Activated T-helper 1 cell treated with anti-CD3 and anti-CD28 coated beads, Interleukin-12 subunit alpha, Interleukin-12 subunit beta, Interleukin-2, Interleukin-4 antibody, amounts not matched to agents 30 ng/mL and 10 ng/mL and 1 ng/mL, durations not matched to agents 14 hours and 24 hours and 36 hours (primary cell): ENCODE data around the gene CRYBB2. TPM values are rescaled to one million over a fixed set of nuclear protein-coding genes. Genes with fewer than 3 reads are reported as not detected.
"Not testable (repeated sequence)": the region's sequence is repeated elsewhere in the genome, so short reads cannot be mapped to it uniquely, and the experiment has no call there.

Experiments used
- DNase-seq: peaks from one replicate; pipeline ENCODE4 v3.0.0; 2021; ENCODE audit warnings: low spot score
- H3K27ac Mint-ChIP-seq: one replicate; pipeline ENCODE4 v1.8.0; 2021; ENCODE audit warnings: mild to moderate bottlenecking, mixed read lengths
- H3K27me3 Mint-ChIP-seq: one replicate; pipeline ENCODE4 v1.8.0; 2022; ENCODE audit warnings: mild to moderate bottlenecking, moderate library complexity, mixed read lengths; ENCODE audit not compliant: insufficient read depth
- H3K36me3 Mint-ChIP-seq: one replicate; pipeline ENCODE4 v1.8.0; 2021; ENCODE audit warnings: low read depth, mixed read lengths
- H3K4me1 Mint-ChIP-seq: one replicate; pipeline ENCODE4 v1.8.0; 2021; ENCODE audit warnings: low read depth, mixed read lengths
- H3K4me3 Mint-ChIP-seq: one replicate; pipeline ENCODE4 v1.8.0; 2021; ENCODE audit warnings: mild to moderate bottlenecking, moderate library complexity, mixed read lengths
- H3K9me3 Mint-ChIP-seq: one replicate; pipeline ENCODE4 v1.8.0; 2021; ENCODE audit warnings: mixed read lengths
- intact Hi-C: fragments of 100-400 bp; cut with micrococcal nuclease; formaldehyde crosslinking; loops from one replicate; pipeline ENCODE4 v1.15.1; 2024
- total RNA-seq: library from RNA; stranded (reverse); gene quantifications from 2 replicates; pipeline ENCODE4 v1.2.3, GENCODE V29; 2022

The CRYBB2 gene, protein sequence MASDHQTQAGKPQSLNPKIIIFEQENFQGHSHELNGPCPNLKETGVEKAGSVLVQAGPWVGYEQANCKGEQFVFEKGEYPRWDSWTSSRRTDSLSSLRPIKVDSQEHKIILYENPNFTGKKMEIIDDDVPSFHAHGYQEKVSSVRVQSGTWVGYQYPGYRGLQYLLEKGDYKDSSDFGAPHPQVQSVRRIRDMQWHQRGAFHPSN
- not detected in 2 replicates for total RNA-seq

DNA sequence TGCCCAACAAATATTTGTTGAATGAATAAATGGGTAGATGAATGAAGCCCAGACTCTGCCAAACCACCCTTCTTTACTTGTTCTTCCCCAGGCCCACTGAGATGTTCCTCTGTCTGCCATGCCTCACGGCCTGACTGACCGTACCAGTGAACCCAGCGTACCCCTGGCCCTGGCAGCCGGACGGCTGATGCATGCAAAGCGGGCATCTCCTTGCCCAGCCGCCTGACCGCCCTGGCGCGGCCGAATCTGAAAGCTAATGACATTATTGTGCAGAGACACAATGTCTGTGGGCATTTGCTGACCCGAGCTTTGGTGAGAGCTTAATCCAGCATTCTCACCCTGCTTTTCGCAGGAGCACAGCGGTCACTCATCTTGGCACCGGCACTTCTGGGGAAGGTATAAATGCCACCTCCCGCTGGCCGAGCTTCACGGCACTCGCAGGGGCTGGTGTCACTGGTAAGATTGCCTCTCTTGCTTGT, at the start of gene CRYBB2:
Gene CRYBB2, plus strand, starts transcription at position 429 of the 479 bp plus-strand sequence. CDS start 1,791 bp downstream, outside the sequence.
- Mint-ChIP-seq H3K27me3 (peaks cover 6% of the 10 kb centered on the region), H3K27ac (no peak within 1 kb of the TSS)

GRCh38 chr22:25170426-25170980, 48.9 kb upstream of the CRYBB2 start:
- peaks cover 5% of the 10 kb centered on the region for H3K4me1 Mint-ChIP-seq
- no peak for DNase-seq
- no peak overlapping the region for H3K4me3 Mint-ChIP-seq
- no peaks in the 10 kb centered on the region for H3K36me3 Mint-ChIP-seq
- H3K27ac Mint-ChIP-seq, result no peak overlapping the region
- H3K27me3 Mint-ChIP-seq, result no peaks in the 10 kb centered on the region
- intact Hi-C loops, result loop anchor here (5.0 kb wide), 1 partner anchor 58 kb away; no protein-coding TSS in a partner anchor
- no peaks in the 10 kb centered on the region for H3K9me3 Mint-ChIP-seq

More for the DNA sequence above, at the start of gene CRYBB2:
- H3K4me1 Mint-ChIP-seq, result no peaks in the 10 kb centered on the region
- no peaks in the 10 kb centered on the region for H3K9me3 Mint-ChIP-seq
- intact Hi-C loops, result loop anchor here (10.0 kb wide), 1 partner anchor 566 kb away; no protein-coding TSS in a partner anchor
- H3K4me3 Mint-ChIP-seq, result no peak within 1 kb of the TSS
- no peak for DNase-seq
- no peaks in the 10 kb centered on the region for H3K36me3 Mint-ChIP-seq

- Mint-ChIP-seq H3K4me1 (peaks cover 5% of the 10 kb centered on the region), H3K4me3 (no peak overlapping the region), H3K27me3 (no peaks in the 10 kb centered on the region), H3K27ac (no peak overlapping the region), H3K36me3 (peaks cover 7% of the 10 kb centered on the region), H3K9me3 (no peaks in the 10 kb centered on the region)
- intact Hi-C loops, result loop anchor here (1.0 to 5.0 kb wide), 4 partner anchors 60 to 233 kb away; no protein-coding TSS in a partner anchor
- no peak for DNase-seq
These were observed 47.3 kb upstream of the CRYBB2 start for GRCh38 chr22:25172153-25172552.

DNA sequence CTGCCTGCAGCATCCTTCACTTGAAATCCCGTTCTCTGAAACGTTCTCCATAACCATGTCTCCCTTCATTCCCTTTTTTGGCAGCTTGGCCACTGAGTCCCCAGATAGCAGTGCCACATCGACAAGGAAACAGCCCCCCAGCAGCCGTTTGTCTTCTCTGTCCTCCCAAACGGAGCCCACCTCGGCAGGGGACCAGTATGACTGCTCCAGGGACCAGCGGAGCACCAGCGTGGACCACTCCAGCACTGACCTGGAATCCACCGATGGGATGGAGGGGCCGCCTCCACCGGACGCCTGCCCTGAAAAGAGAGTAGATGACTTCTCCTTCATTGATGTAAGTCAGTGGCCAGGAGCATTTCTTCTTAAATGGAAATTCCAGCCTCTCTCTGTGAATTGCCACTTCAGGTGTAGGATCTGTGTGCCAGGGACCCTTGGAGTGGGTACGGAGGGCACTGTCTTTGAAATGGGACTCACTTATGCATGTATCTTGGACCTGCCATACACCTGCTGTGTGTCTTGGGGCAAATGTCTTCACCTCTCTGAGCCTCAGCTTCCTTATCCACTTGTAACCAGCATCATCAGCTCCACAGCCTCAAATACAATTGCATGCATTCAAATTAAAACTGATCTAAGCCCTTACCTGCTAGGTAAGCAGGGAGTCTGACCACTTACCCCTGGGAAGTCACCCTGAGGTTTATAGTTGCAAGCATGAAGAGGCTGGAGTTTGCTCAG, 45.1 kb upstream of the CRYBB2 start:
- no peak for DNase-seq
- intact Hi-C loops, result loop anchor here (5.0 kb wide), 1 partner anchor 62 kb away; no protein-coding TSS in a partner anchor
- Mint-ChIP-seq H3K36me3 (peaks cover 15% of the 10 kb centered on the region), H3K9me3 (peaks cover 4% of the 10 kb centered on the region), H3K4me3 (no peak overlapping the region), H3K4me1 (peaks cover 5% of the 10 kb centered on the region), H3K27ac (no peak overlapping the region), H3K27me3 (no peaks in the 10 kb centered on the region)

GRCh38 chr22:25174888-25175411, 44.5 kb upstream of the CRYBB2 start:
- Mint-ChIP-seq H3K4me1 (peaks cover 5% of the 10 kb centered on the region), H3K4me3 (no peak overlapping the region), H3K9me3 (peaks cover 11% of the 10 kb centered on the region), H3K36me3 (peaks cover 22% of the 10 kb centered on the region), H3K27me3 (no peaks in the 10 kb centered on the region), H3K27ac (no peak overlapping the region)
- no peak for DNase-seq
- intact Hi-C loops, result loop anchor here (5.0 kb wide), 1 partner anchor 63 kb away; no protein-coding TSS in a partner anchor

GRCh38 chr22:25176175-25176574, 43.3 kb upstream of the CRYBB2 start:
- H3K36me3 Mint-ChIP-seq, result peaks cover 23% of the 10 kb centered on the region
- no peak overlapping the region for H3K4me3 Mint-ChIP-seq
- H3K4me1 Mint-ChIP-seq, result no peaks in the 10 kb centered on the region
- H3K9me3 Mint-ChIP-seq, result peaks cover 13% of the 10 kb centered on the region
- DNase-seq, result no peak
- intact Hi-C loops, result no loop called here
- no peak overlapping the region for H3K27ac Mint-ChIP-seq
- H3K27me3 Mint-ChIP-seq, result no peaks in the 10 kb centered on the region

GRCh38 chr22:25176799-25177198, 42.6 kb upstream of the CRYBB2 start:
- DNase-seq, result no peak
- peaks cover 26% of the 10 kb centered on the region for H3K36me3 Mint-ChIP-seq
- intact Hi-C loops, result no loop called here
- no peak overlapping the region for H3K4me3 Mint-ChIP-seq
- H3K9me3 Mint-ChIP-seq, result peaks cover 13% of the 10 kb centered on the region
- H3K27ac Mint-ChIP-seq, result no peak overlapping the region
- no peaks in the 10 kb centered on the region for H3K27me3 Mint-ChIP-seq
- H3K4me1 Mint-ChIP-seq, result no peaks in the 10 kb centered on the region

DNA sequence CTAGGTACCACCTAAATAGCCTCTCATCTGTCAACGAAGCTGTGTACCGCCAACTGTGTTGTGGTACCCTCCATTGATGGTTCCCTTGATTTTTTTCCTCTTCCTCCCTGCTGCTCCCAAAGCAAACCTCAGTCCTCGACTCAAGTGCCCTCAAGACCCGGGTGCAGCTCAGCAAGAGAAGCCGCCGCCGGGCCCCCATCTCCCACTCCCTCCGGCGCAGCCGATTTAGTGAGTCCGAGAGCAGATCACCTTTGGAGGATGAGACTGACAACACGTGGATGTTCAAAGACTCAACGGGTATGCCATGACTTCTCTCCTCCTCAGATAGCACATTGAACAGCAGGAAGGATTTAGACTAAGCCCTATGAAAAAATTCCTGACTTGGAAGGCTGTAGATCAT, 42.2 kb upstream of the CRYBB2 start:
- no peak overlapping the region for H3K4me3 Mint-ChIP-seq
- intact Hi-C loops, result no loop called here
- DNase-seq, result no peak
- peaks cover 28% of the 10 kb centered on the region for H3K36me3 Mint-ChIP-seq
- H3K27ac Mint-ChIP-seq, result no peak overlapping the region
- no peaks in the 10 kb centered on the region for H3K4me1 Mint-ChIP-seq
- peaks cover 13% of the 10 kb centered on the region for H3K9me3 Mint-ChIP-seq
- no peaks in the 10 kb centered on the region for H3K27me3 Mint-ChIP-seq

- no peaks in the 10 kb centered on the region for H3K27me3 Mint-ChIP-seq
- DNase-seq, result no peak
- H3K4me1 Mint-ChIP-seq, result no peaks in the 10 kb centered on the region
- no peak overlapping the region for H3K4me3 Mint-ChIP-seq
- peaks cover 32% of the 10 kb centered on the region for H3K36me3 Mint-ChIP-seq
- peak overlapping the region; percentile 23 for H3K27ac Mint-ChIP-seq
- intact Hi-C loops, result no loop called here
- H3K9me3 Mint-ChIP-seq, result peaks cover 13% of the 10 kb centered on the region
These were observed 41.5 kb upstream of the CRYBB2 start for GRCh38 chr22:25177895-25178294.

DNA sequence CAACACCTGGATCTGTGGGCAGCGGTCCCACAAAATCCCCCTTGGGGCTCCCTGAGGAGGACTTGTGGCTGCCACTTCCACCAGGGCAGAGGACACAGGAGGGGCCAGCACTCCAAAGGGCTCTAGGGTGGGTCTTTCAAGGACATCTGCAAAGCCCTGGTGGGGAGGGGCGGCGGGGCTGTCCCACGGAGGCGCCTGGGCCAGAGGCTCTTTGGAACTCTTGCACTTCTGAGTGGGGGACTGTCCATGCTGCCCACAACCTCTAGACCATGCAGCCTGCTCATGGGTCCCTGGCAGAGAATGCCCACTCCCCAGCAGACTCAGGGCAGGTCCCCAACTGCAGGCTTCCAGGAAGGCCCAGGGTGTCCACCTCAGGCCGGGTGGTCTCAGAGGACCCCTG, 41.1 kb upstream of the CRYBB2 start:
- H3K27ac Mint-ChIP-seq, DNase-seq, H3K27me3 Mint-ChIP-seq, H3K4me3 Mint-ChIP-seq, intact Hi-C loops, H3K4me1 Mint-ChIP-seq: not testable (repeated sequence)
- Mint-ChIP-seq H3K36me3 (peaks cover 34% of the 10 kb centered on the region), H3K9me3 (peaks cover 13% of the 10 kb centered on the region)

DNA sequence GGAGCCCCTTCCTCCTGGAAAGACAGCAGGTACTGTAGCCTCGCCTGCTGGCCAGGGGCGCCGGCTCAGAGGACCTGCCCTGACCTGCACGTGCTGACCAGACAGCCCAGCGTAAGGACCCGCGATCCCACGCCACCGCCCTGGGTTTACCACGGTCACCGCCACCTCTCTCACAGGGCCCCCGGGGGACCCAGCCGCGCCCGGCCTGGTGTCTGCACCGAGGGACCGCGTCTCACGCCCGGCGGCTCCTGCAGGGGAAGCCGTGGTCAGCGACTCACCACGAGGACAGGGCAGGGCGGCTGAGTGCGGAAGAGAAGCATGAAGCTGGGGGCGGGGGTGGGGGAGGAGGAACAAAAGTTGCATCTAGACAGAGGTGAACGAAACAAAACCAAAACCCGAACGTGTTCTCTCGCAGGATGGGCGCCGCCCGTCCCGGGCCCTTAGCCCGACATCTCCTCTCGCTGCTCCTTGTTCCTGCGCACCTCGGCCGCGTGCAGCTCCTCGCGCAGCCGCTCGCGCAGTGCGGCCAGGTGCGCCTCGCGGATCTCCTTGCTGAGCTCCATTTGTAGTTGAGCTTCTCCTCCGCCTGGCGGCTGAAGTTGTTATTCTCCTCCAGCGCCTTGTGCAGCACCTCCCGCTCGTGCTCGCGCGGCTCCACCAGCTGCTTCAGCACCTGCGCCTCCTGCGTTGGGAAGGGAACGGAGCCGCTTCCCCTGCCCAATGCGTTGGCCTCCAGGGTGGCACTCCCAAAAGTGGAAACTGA, 40.4 kb upstream of the CRYBB2 start:
- Mint-ChIP-seq H3K36me3 (peaks cover 39% of the 10 kb centered on the region), H3K9me3 (peaks cover 13% of the 10 kb centered on the region)
- DNase-seq, intact Hi-C loops, H3K4me3 Mint-ChIP-seq, H3K4me1 Mint-ChIP-seq, H3K27ac Mint-ChIP-seq, H3K27me3 Mint-ChIP-seq: not testable (repeated sequence)
